Endothelial cell of umbilical vein (primary cell): ENCODE measurements around the gene BTBD10. TPM values are rescaled to one million over a fixed set of nuclear protein-coding genes. Genes with fewer than 3 reads are reported as not detected.

ENCODE experiments used
- BruUV-seq: library from RNA; stranded (reverse); fragments of 400-500 nt; replicated peaks from 2 replicates; lab custom pipeline; 2021; lab: Mats Ljungman, UMichigan
- CTCF ChIA-PET: fragments of 300-600, 350-600 bp; sonication (Branson Sonifier 250); formaldehyde crosslinking; loops from one replicate; lab custom pipeline; 2021; ENCODE audit warnings: antibody characterized with exemption, inconsistent platforms; lab: Charles Lee
- POLR2A ChIA-PET: fragments of 300-600, 350-600 bp; sonication (Branson Sonifier 250); formaldehyde crosslinking; loops from one replicate; lab custom pipeline; 2021; ENCODE audit warnings: antibody characterized with exemption, inconsistent platforms; lab: Charles Lee
- DNase-seq: peaks from one replicate; pipeline ENCODE4 v3.0.0-alpha.2; 2011; ENCODE audit warnings: low read depth, low spot score
- FAIRE-seq: peaks from 2 replicates; lab custom pipeline; 2011; peaks lifted over from hg19 to GRCh38; lab: Jason Lieb, UNC
- H2AFZ ChIP-seq: 2 replicates; pipeline ENCODE4 v1.6.0; 2012; ENCODE audit warnings: low read depth, low read length, control low read depth, inconsistent platforms
- H3K27ac ChIP-seq: 2 replicates; pipeline ENCODE4 v1.5.1; 2011; ENCODE audit warnings: low read depth, mild to moderate bottlenecking, control low read depth, low read length, moderate library complexity; ENCODE audit not compliant: insufficient read depth
- H3K27me3 ChIP-seq, 2 experiments: 2 replicates each; pipeline versions ENCODE4 v1.6.0 to v1.6.1; 2011; ENCODE audit warnings: low read length in 2 of 2, mixed read lengths in 1 of 2; ENCODE audit not compliant: control insufficient read depth in 2 of 2, insufficient read depth in 2 of 2
- H3K36me3 ChIP-seq, 2 experiments: 2 replicates in 1 of 2; 3 replicates in 1 of 2; pipeline ENCODE4 v1.5.1; 2011; ENCODE audit warnings: low read length in 2 of 2, mild to moderate bottlenecking in 1 of 2, moderate library complexity in 1 of 2; ENCODE audit not compliant: control insufficient read depth in 2 of 2, insufficient read depth in 2 of 2; ENCODE audit errors: extremely low read depth in 1 of 2
- H3K4me1 ChIP-seq: 3 replicates; pipeline ENCODE4 v1.5.1; 2011; ENCODE audit warnings: mild to moderate bottlenecking, low read length; ENCODE audit not compliant: control insufficient read depth, insufficient read depth; ENCODE audit errors: extremely low read depth
- H3K4me2 ChIP-seq: 2 replicates; pipeline ENCODE4 v1.6.1; 2011; ENCODE audit warnings: low read length, control low read depth, mixed read lengths; ENCODE audit not compliant: insufficient read depth
- H3K4me3 ChIP-seq, 3 experiments: fragments of 200-600 bp in 1 of 3; sonication (generic), shearing (Covaris generic) in 1 of 3; replicated peaks in 1 of 3; 2 replicates each; pipeline ENCODE4 v1.5.1; 2011 to 2016; ENCODE audit warnings: control low read depth in 3 of 3, low read length in 3 of 3, mild to moderate bottlenecking in 2 of 3, inconsistent platforms in 1 of 3, low read depth in 1 of 3, moderate library complexity in 1 of 3; ENCODE audit not compliant: insufficient read depth in 1 of 3
- H3K79me2 ChIP-seq: 2 replicates; pipeline ENCODE4 v1.6.0; 2012; ENCODE audit warnings: low read length, inconsistent platforms; ENCODE audit not compliant: control insufficient read depth, insufficient read depth
- H3K9ac ChIP-seq: replicated peaks from 2 replicates; pipeline ENCODE3; 2011; ENCODE audit warnings: low read length, control low read depth; ENCODE audit not compliant: insufficient read depth; ENCODE audit errors: extremely low read depth
- H3K9me1 ChIP-seq: replicated peaks from 3 replicates; pipeline ENCODE4 v1.6.0; 2011; ENCODE audit warnings: mild to moderate bottlenecking, low read length; ENCODE audit not compliant: control insufficient read depth, insufficient read depth; ENCODE audit errors: extremely low read depth
- H3K9me3 ChIP-seq: replicated peaks from 2 replicates; pipeline ENCODE4 v1.5.1; 2012; ENCODE audit warnings: low read length, inconsistent platforms; ENCODE audit not compliant: control insufficient read depth, insufficient read depth
- H4K20me1 ChIP-seq: replicated peaks from 2 replicates; pipeline ENCODE3; 2011; ENCODE audit warnings: mild to moderate bottlenecking, low read length; ENCODE audit not compliant: control insufficient read depth, insufficient read depth; ENCODE audit errors: extremely low read depth
- EZH2 ChIP-seq: IDR thresholded peaks from 2 replicates; pipeline ENCODE4 v1.6.1; 2012; ENCODE audit warnings: borderline replicate concordance, low read depth, mild to moderate bottlenecking, moderate library complexity, low read length, inconsistent platforms; ENCODE audit not compliant: severe bottlenecking
- FOS ChIP-seq: IDR thresholded peaks from 2 replicates; pipeline ENCODE4 v1.6.1; 2011; ENCODE audit warnings: mild to moderate bottlenecking, low read length, moderate library complexity, borderline replicate concordance; ENCODE audit not compliant: insufficient read depth
- GATA2 ChIP-seq: IDR thresholded peaks from 2 replicates; pipeline ENCODE4 v1.7.0; 2011; ENCODE audit warnings: low read depth, mild to moderate bottlenecking, moderate library complexity, mixed read lengths, low read length; ENCODE audit not compliant: insufficient read length, insufficient read depth
- JUN ChIP-seq: IDR thresholded peaks from 2 replicates; pipeline ENCODE4 v1.6.1; 2011; ENCODE audit warnings: borderline replicate concordance, low read depth; ENCODE audit not compliant: insufficient read length, insufficient read depth
- MYC ChIP-seq: IDR thresholded peaks from one replicate; pipeline ENCODE4 v1.6.1; 2011; ENCODE audit warnings: mild to moderate bottlenecking, low read depth, low read length
- POLR2A ChIP-seq: IDR thresholded peaks from 2 replicates; pipeline ENCODE4 v1.6.1; 2012; ENCODE audit warnings: low read depth, mild to moderate bottlenecking, control low read depth, low read length
- POLR2AphosphoS5 ChIP-seq: IDR thresholded peaks from 2 replicates; pipeline ENCODE4 v1.6.1; 2012; ENCODE audit warnings: low read depth, mild to moderate bottlenecking, control low read depth, low read length, moderate library complexity; ENCODE audit not compliant: insufficient read depth
- dilution Hi-C: fragments of 300-500 bp; cut with MboI; formaldehyde crosslinking; loops from one replicate; pipeline ENCODE4 v1.15.0; 2019; ENCODE audit warnings: low sequenced_read_pairs; ENCODE audit not compliant: extremely low pct_ligation_motif_present
- intact Hi-C: fragments of 100-400 bp; cut with micrococcal nuclease; formaldehyde crosslinking; loops from one replicate; pipeline ENCODE4 v1.10.0; 2022
- polyA plus RNA-seq, 4 experiments: library from polyadenylated mRNA; depleted of rRNA in 3 of 4; stranded (reverse) in 3 of 4; unstranded in 1 of 4; fragments of >200 nt; gene quantifications; 2 replicates each; pipeline versions ENCODE4 v1.2.1 to v1.2.3, GENCODE V29; 2011 to 2012; ENCODE audit warnings: missing spikeins in 1 of 4
- total RNA-seq: library from RNA; stranded (reverse); gene quantifications from 2 replicates; pipeline ENCODE4 v1.2.3, GENCODE V29; 2021
- TF ChIP-seq, protein P1 (sequence below), 2 donors: IDR thresholded peaks; 1 replicate in 1 of 2; 2 replicates in 1 of 2; pipeline ENCODE4 v1.5.1; 2011; ENCODE audit warnings: low read length in 2 of 2, mild to moderate bottlenecking in 2 of 2, moderate library complexity in 2 of 2, control low read depth in 1 of 2, inconsistent platforms in 1 of 2, low read depth in 1 of 2; ENCODE audit not compliant: insufficient read depth in 1 of 2; ENCODE audit errors: extremely low read depth in 1 of 2
- TF ChIP-seq, protein P2 (sequence below): IDR thresholded peaks from 2 replicates; pipeline ENCODE4 v1.6.1; 2011; ENCODE audit not compliant: insufficient read depth, insufficient read length

Gene BTBD10
- total and polyA plus RNA-seq, 2 donors (not counting 3 experiments of a cell fraction or from before 2014, with no cell fraction given), result 31.7 to 49.6 TPM

DNA sequence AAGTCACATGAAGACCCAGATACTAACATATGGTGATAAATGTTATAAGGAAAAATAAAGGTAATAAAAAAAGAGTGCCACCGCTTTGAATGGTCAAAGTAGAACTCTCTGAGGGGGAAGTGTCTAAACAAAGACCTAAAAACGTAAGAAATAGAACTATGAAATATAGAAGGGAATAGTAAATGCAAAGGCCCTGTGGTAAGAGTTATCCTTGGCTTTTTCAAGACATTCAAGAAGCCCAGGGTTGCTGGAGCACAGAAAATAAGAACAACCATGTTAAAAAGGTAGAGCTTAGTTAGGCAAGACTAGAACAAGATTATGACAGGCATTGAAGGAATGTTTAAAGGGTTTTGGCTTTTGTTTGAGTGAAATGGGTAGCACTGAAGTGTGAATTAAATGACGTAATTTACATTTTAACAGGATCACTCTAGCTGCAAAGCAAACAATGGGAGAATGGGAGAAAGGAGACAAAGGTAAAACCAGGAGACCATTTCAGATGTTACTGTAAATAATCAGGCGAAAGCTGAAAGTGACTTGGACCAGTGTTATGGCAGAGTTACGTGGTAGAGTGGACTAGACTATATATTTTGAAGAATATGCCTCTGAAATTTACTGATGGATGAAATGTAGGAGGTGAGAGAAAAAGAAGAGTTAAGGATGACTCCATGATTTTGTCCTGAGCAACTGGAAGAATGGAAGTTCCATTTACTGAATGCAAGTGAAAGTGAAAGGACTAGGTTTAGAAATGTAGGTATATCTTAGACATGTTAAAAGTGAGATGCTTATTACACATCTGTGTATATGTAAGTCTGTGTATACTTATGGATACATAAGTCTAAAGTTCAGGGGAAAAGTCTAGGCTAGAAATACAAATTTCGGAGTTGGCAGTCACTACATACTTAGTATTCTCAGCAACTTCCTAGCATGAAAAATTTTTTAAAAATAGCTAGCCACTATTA, 28.5 kb downstream of the BTBD10 start:
- H2AFZ ChIP-seq, result no peak overlapping the region
- dilution Hi-C loops (no loop called here), intact Hi-C loops (no loop called here)
- TF ChIP-seq, protein P1, sequence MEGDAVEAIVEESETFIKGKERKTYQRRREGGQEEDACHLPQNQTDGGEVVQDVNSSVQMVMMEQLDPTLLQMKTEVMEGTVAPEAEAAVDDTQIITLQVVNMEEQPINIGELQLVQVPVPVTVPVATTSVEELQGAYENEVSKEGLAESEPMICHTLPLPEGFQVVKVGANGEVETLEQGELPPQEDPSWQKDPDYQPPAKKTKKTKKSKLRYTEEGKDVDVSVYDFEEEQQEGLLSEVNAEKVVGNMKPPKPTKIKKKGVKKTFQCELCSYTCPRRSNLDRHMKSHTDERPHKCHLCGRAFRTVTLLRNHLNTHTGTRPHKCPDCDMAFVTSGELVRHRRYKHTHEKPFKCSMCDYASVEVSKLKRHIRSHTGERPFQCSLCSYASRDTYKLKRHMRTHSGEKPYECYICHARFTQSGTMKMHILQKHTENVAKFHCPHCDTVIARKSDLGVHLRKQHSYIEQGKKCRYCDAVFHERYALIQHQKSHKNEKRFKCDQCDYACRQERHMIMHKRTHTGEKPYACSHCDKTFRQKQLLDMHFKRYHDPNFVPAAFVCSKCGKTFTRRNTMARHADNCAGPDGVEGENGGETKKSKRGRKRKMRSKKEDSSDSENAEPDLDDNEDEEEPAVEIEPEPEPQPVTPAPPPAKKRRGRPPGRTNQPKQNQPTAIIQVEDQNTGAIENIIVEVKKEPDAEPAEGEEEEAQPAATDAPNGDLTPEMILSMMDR (IDR thresholded peaks at IDR 0.05; ENCODE audit: extremely low read depth in 1 of 2, insufficient read depth in 1 of 2, low read depth in 1 of 2, low read length in 2 of 2), result no peak
- TF ChIP-seq POLR2AphosphoS5, result no peak
- no peak for TF ChIP-seq FOS
- no peak for TF ChIP-seq POLR2A
- no peak for TF ChIP-seq JUN
- no peak for TF ChIP-seq GATA2
- no peak for TF ChIP-seq MYC
- TF ChIP-seq, protein P2, sequence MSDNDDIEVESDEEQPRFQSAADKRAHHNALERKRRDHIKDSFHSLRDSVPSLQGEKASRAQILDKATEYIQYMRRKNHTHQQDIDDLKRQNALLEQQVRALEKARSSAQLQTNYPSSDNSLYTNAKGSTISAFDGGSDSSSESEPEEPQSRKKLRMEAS, result no peak
- TF ChIP-seq EZH2, result no peak
- no peak for FAIRE-seq
- no peak overlapping the region for H3K27ac ChIP-seq
- H3K9me3 ChIP-seq, result no peaks in the 10 kb centered on the region
- ChIA-PET CTCF (no interaction called here), POLR2A (no interaction called here)
- H3K27me3 ChIP-seq, result no peaks in the 10 kb centered on the region
- H4K20me1 ChIP-seq, result no peaks in the 10 kb centered on the region
- peaks cover 78% of the 10 kb centered on the region for H3K79me2 ChIP-seq
- H3K9me1 ChIP-seq, result no peaks in the 10 kb centered on the region
- H3K4me1 ChIP-seq, result peaks cover 3% of the 10 kb centered on the region
- no peak for DNase-seq
- BruUV-seq, result no TSS peak
- no peak overlapping the region for H3K9ac ChIP-seq
- no peak overlapping the region for H3K4me3 ChIP-seq
- no peak overlapping the region for H3K4me2 ChIP-seq
- H3K36me3 ChIP-seq, result no peaks in the 10 kb centered on the region
